Stimulated activated naive CD8-positive, alpha-beta T cell treated with anti-CD3 and anti-CD28 coated beads, Interleukin-15, Interleukin-2, amounts not matched to agents 100 U/mL and 50 U/mL, for 24 hours (primary cell): ENCODE measurements around the gene ERBB3.

Source experiments
- ATAC-seq: fragments of 150-1000 bp; cut with Tn5 transposase; one replicate; pipeline ENCODE4 v1.10.0; 2021
- DNase-seq: peaks from one replicate; pipeline ENCODE4 v3.0.0; 2021

Gene ERBB3

DNA sequence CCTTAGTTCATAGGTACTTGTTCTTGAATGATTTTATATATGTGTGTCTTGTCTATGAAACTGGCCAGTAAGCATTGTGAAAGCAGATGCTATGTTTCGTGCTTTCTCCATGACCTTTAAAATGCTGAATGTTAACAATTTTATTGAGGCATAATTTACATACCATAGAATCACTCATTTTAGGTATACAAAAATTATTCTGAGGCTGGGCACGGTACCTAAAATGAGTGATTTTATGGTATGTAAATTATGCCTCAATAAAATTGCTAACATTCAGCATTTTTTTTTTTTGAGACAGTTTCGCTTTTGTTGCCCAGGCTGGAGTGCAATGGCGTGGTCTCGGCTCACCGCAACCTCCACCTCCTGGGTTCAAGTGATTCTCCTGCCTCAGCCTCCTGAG, 54.9 kb downstream of the ERBB3 start:
- no peak for ATAC-seq
- no peak for DNase-seq

DNA sequence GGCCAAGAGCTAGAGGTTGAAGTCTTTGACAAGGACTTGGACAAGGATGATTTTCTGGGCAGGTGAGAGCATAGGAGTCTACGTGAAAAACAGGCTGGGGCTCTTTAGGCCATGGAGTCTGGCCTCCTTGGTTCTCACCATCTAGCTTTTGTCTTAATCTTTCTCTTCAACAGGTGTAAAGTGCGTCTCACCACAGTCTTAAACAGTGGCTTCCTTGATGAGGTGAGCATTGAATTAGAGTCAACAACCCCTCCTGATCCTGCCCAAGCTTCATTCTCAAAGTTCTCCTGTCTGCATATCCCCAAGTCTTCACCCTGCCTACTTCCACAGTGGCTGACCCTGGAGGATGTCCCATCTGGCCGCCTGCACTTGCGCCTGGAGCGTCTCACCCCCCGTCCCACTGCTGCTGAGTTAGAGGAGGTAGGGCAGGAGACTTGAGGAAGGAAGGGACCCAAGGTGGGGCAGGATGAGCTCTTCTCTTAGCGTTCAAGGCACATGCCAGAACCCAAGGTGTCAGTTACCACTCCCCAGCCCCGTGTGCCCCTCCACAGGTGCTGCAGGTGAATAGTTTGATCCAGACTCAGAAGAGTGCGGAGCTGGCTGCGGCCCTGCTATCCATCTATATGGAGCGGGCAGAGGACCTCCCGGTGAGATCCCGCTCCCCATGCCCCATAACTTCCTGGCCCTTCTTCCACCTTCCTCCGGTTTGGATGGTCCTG, 58.0 kb downstream of the ERBB3 start:
- no peak for ATAC-seq

DNA sequence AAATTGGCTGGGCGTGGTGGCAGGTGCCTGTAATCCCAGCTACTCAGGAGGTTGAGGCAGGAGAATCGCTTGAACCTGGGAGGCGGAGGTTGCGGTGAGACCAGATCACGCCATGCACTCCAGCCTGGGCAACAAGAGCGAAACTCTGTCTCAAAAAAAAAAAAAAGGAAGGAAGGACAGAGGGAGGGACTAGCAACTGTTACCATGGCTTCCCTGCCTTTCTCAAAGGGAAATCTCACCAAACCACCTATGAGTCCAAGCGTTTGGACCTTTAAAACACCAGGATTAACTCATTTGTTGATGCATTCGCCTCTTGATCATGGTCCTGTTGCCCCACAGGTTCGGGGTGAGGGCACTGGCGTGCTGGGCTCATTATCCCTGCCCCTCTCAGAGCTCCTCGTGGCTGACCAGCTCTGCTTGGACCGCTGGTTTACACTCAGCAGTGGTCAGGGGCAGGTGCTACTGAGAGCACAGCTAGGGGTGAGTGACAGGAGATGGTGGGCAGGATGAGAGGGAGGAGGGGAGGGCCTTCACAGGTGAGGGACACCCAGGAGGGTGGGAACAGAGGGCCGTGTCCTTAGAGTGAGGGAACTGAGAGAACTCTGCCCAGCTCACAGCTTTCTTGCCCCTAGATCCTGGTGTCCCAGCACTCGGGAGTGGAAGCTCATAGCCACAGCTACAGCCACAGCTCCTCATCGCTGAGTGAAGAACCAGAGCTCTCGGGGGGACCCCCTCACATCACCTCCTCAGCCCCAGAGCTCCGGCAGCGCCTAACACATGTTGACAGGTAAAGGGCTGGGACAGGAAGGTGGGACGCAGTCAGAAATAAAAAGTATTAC, 62.2 kb downstream of the ERBB3 start:
- ATAC-seq (no peak), DNase-seq (no peak)

More for the DNA sequence above, 58.0 kb downstream of the ERBB3 start:
- DNase-seq: no peak

DNA sequence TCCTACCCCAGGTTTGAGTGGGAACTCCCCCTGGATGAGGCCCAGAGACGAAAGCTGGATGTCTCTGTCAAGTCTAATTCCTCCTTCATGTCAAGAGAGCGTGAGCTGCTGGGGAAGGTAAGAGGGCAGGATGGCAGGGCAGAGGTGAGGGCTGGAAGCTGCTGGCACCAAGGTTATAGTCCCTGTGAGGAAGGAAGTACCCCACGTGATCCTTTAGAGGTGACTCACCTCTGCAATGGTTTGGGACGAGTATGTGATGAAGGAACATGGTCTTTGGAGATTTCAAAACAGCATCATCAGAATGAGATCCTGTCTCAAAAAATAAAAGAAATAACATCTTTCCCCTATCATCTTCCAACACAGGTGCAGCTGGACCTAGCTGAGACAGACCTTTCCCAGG, 63.3 kb downstream of the ERBB3 start:
- no peak for DNase-seq
- ATAC-seq: peak; percentile 39

DNA sequence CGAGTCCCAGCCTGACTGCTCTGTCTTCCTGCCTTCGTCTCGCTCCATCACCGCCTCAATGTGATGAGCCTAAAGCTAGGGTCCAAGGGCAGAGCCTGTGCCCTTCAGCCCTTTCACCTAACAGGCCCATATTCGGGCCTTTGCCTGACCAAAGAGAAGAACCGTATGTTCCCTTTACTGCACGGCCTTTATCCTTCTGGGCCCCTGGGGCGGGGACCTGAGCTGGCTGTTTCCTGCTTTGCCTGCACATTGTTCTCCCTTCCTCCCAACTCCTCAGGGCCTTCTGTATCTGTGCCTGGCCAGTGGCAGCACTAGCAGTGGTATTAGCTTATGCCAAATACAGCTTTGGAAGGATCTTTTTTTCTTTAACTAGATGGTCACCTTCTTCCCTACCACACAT, 63.9 kb downstream of the ERBB3 start:
- DNase-seq (no peak), ATAC-seq (no peak)

DNA sequence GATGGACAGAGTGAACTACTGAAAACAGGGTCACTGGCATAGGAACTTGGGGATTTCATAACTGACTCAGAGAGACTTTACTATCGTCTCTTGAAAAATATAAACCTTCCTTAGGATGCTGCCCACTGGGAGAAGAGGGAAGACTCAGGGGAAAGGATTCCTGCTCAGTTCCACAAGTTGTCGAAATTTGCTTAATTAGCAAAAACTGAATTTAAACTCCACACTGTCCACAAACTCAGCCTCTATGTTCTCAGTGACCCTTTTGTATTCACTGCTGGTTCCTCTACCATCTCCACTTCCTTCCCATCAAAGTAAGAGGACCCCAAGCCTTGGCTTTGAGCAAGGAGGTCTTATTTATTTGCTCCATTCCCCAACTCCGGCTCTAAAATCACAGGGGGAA, 65.3 kb downstream of the ERBB3 start:
- ATAC-seq (no peak), DNase-seq (no peak)

DNA sequence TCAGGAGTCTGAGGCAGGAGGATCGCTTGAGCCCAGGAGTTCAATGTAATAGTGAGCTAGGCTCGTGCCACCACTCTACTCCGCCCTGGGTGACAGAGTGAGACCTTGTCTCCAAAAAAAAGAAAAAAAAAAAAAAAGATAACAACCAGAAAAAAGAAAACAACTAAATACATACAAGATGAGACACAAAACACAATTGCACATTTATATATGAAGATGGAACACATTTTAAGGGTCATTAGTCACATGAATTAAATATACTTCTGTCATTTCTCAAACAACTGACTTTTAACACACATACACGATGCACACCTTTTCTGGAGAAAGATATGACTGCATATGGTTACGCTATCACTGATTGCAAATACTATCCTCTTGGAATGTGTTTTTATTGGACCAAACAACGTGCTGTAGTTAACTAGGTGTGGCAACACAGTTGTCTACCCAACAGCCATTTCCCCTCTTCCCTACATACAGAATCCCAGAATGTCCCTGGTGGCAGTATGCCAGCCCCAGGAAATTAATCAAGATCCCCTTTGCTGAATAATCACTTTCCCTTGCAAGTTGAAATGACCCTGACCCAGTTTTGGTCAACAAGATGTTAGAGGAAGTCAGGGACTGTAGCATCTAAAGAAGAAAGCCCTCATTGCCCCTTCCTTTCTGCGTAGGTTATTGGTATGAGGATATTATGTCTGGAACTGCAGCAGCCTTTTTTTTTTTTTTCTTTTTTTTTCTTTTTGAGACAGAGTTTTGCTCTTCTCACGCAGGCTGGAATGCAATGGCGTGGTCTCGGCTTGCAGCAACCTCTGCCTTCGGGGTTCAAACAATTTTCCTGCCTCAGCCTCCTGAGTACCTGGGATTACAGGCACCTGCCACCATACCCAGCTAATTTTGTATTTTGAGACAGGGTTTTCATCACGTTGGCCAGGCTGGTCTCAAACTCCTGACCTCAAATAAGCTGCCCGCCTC, 66.8 kb downstream of the ERBB3 start:
- ATAC-seq: no peak
- no peak for DNase-seq

DNA sequence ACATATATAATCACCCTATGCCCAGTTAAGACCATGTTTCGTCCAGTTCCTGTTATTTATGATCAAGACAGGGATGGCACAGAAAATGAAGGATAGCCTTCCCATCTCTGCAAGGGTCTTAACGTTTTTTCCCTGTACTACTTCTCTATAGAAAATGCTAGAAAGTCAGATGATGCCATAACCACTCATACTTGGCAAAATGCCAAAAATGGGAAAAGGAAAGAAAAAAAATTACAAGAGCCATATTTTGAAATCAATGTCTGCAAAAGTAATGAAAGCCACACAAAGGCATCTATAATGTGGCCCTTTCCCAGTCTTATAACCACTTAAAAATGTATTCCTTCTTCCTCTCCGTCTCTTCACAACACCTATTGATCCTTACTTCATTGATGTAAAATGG, 70.6 kb downstream of the ERBB3 start:
- DNase-seq: no peak
- no peak for ATAC-seq

DNA sequence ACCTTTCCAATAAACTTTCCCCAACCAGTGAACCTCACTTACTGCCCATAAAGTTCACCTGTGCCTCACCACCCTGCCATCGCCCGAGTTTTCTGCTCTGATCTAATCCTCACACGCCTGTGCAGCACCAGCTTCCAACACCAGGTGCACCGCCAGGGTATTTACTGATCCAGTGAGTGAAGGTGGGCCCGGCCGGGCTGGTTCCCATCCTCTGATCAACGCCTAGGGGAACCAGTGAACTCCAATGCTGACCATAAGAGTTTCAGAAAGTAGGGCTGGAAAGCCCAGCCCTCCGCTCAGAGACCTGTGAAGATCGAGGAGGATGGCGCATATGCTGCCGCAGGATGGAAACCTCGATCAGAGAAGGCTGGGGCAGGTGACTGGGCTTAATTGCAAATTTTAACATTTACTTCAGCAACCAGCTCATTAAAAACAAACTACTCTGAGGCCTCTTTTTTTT, 71.7 kb downstream of the ERBB3 start:
- peak; percentile 70 for ATAC-seq
- peak; percentile 75 for DNase-seq

DNA sequence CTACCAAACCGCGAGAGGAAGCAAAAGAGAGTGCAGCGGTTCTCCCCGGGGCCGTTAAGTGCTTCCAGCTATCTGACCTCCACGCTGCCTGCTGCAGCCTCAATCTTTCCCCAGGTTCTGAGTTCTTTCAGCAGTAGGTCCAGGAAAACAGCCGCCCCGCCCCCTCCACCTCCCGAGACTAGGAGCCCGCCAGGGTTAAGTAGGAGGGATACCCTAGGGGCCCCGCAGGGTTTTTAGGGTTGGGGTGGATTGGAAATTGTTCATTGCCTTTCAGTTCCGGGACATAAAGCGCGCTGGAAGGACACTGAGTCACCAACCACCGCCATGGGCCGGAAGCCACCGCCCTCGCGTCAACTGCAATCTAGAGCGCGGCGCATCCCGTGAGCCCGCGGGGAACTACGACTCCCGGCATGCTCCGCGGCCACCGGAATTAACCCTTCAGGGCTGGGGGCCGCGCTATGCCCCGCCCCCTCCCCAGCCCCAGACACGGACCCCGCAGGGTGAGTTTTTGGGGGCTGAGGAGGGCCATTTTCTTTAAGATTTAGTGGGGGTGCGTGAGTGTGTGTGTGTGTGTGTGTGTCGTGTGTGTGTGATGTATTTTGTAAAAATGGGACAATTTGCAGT, 72.3 kb downstream of the ERBB3 start, which contains the start of gene MYL6B:
MYL6B (plus strand) TSS at position 456 of the 624 bp plus-strand sequence. CDS start 1,332 bp downstream, outside the sequence.
- ATAC-seq (peak; percentile 91), DNase-seq (peak; percentile 95)
